Measurements from ENCODE around the gene AIPL1. TPM values are rescaled to one million over a fixed set of nuclear protein-coding genes. Genes with fewer than 3 reads are reported as not detected.

Gene AIPL1
- total and polyA plus RNA-seq, 2 donors (not counting 3 experiments of a cell fraction or from before 2014, with no cell fraction given), result not detected

GRCh38 chr17:6470146-6470718 is 35.3 kb upstream of the AIPL1 start:
- Histone ChIP-seq H4K20me1 (replicated peaks; ENCODE audit: control insufficient read depth, extremely low read depth, insufficient read depth, low read length) (no peaks in the 10 kb centered on the region), H3K4me1 (ENCODE audit: control insufficient read depth, extremely low read depth, insufficient read depth, low read length) (peaks cover 6% of the 10 kb centered on the region), H3K79me2 (ENCODE audit: control insufficient read depth, insufficient read depth, low read length) (no peaks in the 10 kb centered on the region), H3K36me3 (ENCODE audit: control insufficient read depth in 2 of 2, extremely low read depth in 1 of 2, insufficient read depth in 2 of 2, low read length in 2 of 2) (no peaks in the 10 kb centered on the region), H3K4me3 (replicated peaks in 1 of 3; ENCODE audit: insufficient read depth in 1 of 3, low read depth in 1 of 3, low read length in 3 of 3) (no peak overlapping the region), H3K4me2 (ENCODE audit: insufficient read depth, low read length) (no peak overlapping the region), H3K27ac (ENCODE audit: insufficient read depth, low read depth, low read length) (no peak overlapping the region), H2AFZ (ENCODE audit: low read depth, low read length) (no peak overlapping the region), H3K9me1 (replicated peaks; ENCODE audit: control insufficient read depth, extremely low read depth, insufficient read depth, low read length) (no peaks in the 10 kb centered on the region), H3K27me3 (ENCODE audit: control insufficient read depth in 2 of 2, insufficient read depth in 2 of 2, low read length in 2 of 2) (no peaks in the 10 kb centered on the region), H3K9me3 (replicated peaks; ENCODE audit: control insufficient read depth, insufficient read depth, low read length) (no peaks in the 10 kb centered on the region), H3K9ac (replicated peaks; ENCODE audit: extremely low read depth, insufficient read depth, low read length) (no peak overlapping the region)
- ChIA-PET POLR2A (no interaction called here), CTCF (interaction anchor here (1.4 to 5.8 kb wide), 6 partner anchors 15 to 1031 kb away, joined by 3 to 77 read pairs (median 21); no protein-coding TSS in a partner anchor)
- dilution Hi-C loops (cut with MboI; ENCODE audit: extremely low pct_ligation_motif_present, low sequenced_read_pairs) (no loop called here), intact Hi-C loops (cut with micrococcal nuclease) (loop anchor here (5.0 kb wide), 2 partner anchors 37 to 152 kb away; no protein-coding TSS in a partner anchor)
- no peak for FAIRE-seq
- no peak for DNase-seq (ENCODE audit: low read depth, low spot score)
- no TSS peak for BruUV-seq (replicated peaks)
- no peak for TF ChIP-seq MYC (IDR thresholded peaks at IDR 0.05; ENCODE audit: low read depth, low read length)
- TF ChIP-seq EZH2 (IDR thresholded peaks at IDR 0.05; ENCODE audit: borderline replicate concordance, low read depth, low read length, severe bottlenecking), result no peak
- no peak for TF ChIP-seq FOS (IDR thresholded peaks at IDR 0.05; ENCODE audit: borderline replicate concordance, insufficient read depth, low read length)
- no peak for TF ChIP-seq MAX (IDR thresholded peaks at IDR 0.05; ENCODE audit: insufficient read depth, insufficient read length)
- TF ChIP-seq JUN (IDR thresholded peaks at IDR 0.05; ENCODE audit: borderline replicate concordance, insufficient read depth, insufficient read length, low read depth), result no peak
- no peak for TF ChIP-seq POLR2AphosphoS5 (IDR thresholded peaks at IDR 0.05; ENCODE audit: insufficient read depth, low read depth, low read length)
- no peak for TF ChIP-seq CTCF (IDR thresholded peaks at IDR 0.05; ENCODE audit: extremely low read depth in 1 of 2, insufficient read depth in 1 of 2, low read depth in 1 of 2, low read length in 2 of 2)
- TF ChIP-seq GATA2 (IDR thresholded peaks at IDR 0.05; ENCODE audit: insufficient read depth, insufficient read length, low read depth, low read length), result no peak
- TF ChIP-seq POLR2A (IDR thresholded peaks at IDR 0.05; ENCODE audit: low read depth, low read length), result no peak

All from endothelial cell of umbilical vein (primary cell).